ENCODE measurements around the gene RANBP3.
"Not testable (repeated sequence)": the region's sequence is repeated elsewhere in the genome, so short reads cannot be mapped to it uniquely, and the experiment has no call there.

RANBP3 gene

GRCh38 chr19:5964816-5965565, 12.9 kb downstream of the RANBP3 start:
- DNase-seq (ENCODE audit: low spot score): no peak

- DNase-seq (ENCODE audit: low spot score): no peak
Observed at GRCh38 chr19:5963855-5964254, 14.1 kb downstream of the RANBP3 start.

GRCh38 chr19:5963259-5963658, 14.7 kb downstream of the RANBP3 start:
- not testable (repeated sequence) for DNase-seq (ENCODE audit: low spot score)

- peak; percentile 87 for DNase-seq (ENCODE audit: low spot score)
Observed at GRCh38 chr19:5961969-5962945, 15.7 kb downstream of the RANBP3 start.

- DNase-seq (ENCODE audit: low spot score): not testable (repeated sequence)
Observed at GRCh38 chr19:5961641-5961968, 16.3 kb downstream of the RANBP3 start.

- DNase-seq (ENCODE audit: low spot score): no peak
Observed at GRCh38 chr19:5960005-5961001, 17.6 kb downstream of the RANBP3 start.

GRCh38 chr19:5959260-5960004, 18.5 kb downstream of the RANBP3 start:
- no peak for DNase-seq (ENCODE audit: low spot score)

- no peak for DNase-seq (ENCODE audit: low spot score)
Observed at GRCh38 chr19:5958851-5959122, 19.2 kb downstream of the RANBP3 start.

- DNase-seq (ENCODE audit: low spot score): no peak
Observed at GRCh38 chr19:5958074-5958850, 19.7 kb downstream of the RANBP3 start.

- no peak for DNase-seq (ENCODE audit: low spot score)
Observed at GRCh38 chr19:5957170-5957569, 20.8 kb downstream of the RANBP3 start.

- no peak for DNase-seq (ENCODE audit: low spot score)
Observed at GRCh38 chr19:5956728-5957127, 21.2 kb downstream of the RANBP3 start.

GRCh38 chr19:5956323-5956722, 21.6 kb downstream of the RANBP3 start:
- no peak for DNase-seq (ENCODE audit: low spot score)

- DNase-seq (ENCODE audit: low spot score): no peak
Observed at GRCh38 chr19:5955636-5955935, 22.4 kb downstream of the RANBP3 start.

- no peak for DNase-seq (ENCODE audit: low spot score)
Observed at GRCh38 chr19:5954293-5954692, 23.6 kb downstream of the RANBP3 start.

- DNase-seq (ENCODE audit: low spot score): peak; percentile 37
Observed at GRCh38 chr19:5953680-5954213, 24.2 kb downstream of the RANBP3 start.

- DNase-seq (ENCODE audit: low spot score): no peak
Observed at GRCh38 chr19:5953030-5953589, 24.8 kb downstream of the RANBP3 start.

- DNase-seq (ENCODE audit: low spot score): no peak
Observed at GRCh38 chr19:5952193-5953029, 25.5 kb downstream of the RANBP3 start.

- DNase-seq (ENCODE audit: low spot score): no peak
Observed at GRCh38 chr19:5951338-5951861, 26.5 kb downstream of the RANBP3 start.

GRCh38 chr19:5950741-5951140, 27.2 kb downstream of the RANBP3 start:
- no peak for DNase-seq (ENCODE audit: low spot score)

Measured in CD4-positive, alpha-beta T cell treated with Interleukin-15 for 4 hours (primary cell).